Stromal cell of bone marrow (primary cell): Measurements from ENCODE around the gene CASP1.
"Not testable (repeated sequence)": the region's sequence is repeated elsewhere in the genome, so short reads cannot be mapped to it uniquely, and the experiment has no call there.

ENCODE experiments used
- DNase-seq: peaks from one replicate; pipeline ENCODE4 v3.0.0-alpha.2; 2012; ENCODE audit warnings: low read depth

Gene CASP1

DNA sequence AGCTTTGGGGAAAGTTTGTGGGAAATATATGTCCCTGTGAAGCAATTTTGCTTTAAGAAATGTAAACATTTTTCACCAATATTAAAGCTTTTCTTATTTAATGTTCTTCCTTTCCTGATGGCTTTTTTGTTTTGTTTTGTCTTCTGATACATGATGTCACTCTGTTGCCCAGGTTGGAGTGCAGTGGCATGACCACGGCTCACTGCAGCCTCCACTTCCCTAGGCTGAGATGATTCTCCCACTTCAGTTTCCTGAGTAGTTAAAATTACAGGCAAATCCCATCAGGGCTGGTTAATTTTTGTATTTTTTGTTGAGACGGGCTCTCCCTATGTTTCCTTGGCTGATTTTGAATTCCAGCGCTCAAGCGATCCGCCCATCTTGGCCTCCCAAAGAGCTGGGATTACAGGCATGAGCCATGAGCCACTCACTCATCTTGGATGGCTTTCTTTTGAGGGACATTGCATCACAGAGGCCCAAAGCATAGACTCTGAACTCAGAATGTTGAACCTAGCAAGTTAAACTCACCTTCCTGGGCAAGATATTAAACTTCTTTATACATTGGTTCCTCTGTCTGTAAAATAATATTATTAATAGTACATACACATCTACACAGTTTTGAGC, 10.8 kb upstream of the CASP1 start:
- peak; percentile 11 for DNase-seq

DNA sequence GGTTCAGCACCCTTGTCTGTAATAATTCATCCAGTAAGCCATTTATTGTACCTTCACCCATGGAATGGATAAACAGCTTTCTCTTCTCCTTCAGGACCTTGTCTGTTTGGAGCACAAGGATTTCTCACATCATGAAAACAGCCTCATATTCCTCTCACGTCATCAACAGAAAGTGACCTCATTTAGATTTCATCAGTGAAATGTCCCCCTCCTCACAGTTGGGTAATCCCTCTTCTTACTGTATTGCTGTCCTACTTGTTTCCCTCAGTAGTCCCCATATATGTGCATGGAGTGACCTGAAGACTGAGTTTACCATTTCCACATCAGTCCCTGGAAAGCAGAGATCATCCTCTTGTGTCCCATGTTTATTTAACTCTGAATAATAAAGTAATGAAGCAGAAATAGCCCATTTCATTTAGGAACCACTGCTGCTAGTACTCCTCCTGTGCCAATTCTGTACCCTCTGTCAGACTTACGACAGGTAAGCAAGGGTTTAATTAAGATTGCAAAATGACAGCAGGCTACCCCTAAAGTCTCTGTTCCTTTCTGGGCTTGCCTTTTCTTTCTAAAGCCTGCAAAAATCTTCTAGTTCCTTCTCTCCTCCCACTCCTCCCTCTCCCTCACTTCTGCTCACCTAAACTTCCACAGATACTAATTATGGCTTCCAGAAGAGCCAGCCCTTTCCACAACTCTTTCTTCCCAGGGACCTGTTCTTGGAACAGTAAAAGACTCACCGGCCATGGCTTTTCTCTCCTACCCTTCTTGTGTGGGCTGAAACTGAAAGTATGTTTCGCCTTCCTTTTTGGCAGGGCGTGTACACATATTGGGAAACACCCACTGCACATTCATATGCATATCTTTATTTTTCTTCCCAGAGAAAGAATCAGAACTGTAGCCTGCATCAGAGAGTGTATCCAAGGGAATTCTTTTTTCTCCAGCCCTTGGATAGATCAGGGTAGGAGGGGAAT, 9.9 kb upstream of the CASP1 start, which contains the start of gene CARD16:
TSS of gene CARD16 (minus strand) at position 779 of the 968 bp plus-strand sequence. CDS start at position 741, 38 bp downstream.
- peak; percentile 26 for DNase-seq

DNA sequence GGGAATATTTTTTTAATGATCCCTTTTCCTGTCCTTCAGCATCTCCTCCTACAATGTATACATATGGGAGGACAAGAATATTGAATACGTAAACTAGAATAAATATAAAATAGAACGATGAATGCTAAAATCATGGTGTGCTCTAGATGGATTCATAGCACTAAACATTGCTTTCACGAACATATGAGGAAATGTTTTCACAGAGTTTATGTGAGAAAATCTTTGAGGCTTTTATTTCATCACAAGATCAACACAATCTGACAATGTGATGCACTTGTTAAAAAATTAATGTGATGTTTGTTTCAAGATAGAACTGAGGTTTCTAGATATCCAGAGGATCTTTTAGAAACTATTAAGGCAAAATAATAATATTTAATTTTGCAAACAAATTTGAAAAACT, 7.2 kb upstream of the CASP1 start:
- DNase-seq = no peak

DNA sequence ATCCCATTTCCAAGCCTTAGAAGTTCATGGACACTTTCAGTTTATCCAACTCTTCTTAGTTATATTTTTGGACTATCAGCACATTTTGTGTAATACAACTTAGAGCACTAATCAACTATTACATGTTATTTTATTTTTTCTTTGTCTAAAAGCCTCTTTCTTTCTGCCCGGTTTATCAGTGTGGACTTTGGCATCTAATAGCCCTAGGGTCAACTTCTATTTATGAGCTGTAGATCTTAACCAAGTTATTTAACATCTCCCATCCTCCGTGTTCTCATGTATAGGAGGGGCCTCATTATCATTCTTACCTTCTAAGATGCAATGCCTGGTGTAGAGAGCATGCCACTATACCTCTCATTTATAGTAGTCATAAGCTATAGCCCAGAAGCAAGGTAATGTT, 5.8 kb upstream of the CASP1 start:
- DNase-seq = no peak

DNA sequence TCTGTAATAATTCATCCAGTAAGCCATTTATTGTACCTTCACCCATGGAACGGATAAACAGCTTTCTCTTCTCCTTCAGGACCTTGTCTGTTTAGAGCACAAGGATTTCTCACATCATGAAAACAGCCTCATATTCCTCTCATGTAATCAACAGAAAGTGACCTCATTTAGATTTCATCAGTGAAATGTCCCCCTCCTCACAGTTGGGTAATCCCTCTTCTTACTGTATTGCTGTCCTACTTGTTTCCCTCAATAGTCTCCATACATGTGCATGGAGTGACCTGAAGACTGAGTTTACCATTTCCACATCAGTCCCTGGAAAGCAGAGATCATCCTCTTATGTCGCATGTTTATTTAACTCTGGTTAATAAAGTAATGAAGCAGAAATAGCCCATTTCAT, 556 bp downstream of the CASP1 start:
- not testable (repeated sequence) for DNase-seq

DNA sequence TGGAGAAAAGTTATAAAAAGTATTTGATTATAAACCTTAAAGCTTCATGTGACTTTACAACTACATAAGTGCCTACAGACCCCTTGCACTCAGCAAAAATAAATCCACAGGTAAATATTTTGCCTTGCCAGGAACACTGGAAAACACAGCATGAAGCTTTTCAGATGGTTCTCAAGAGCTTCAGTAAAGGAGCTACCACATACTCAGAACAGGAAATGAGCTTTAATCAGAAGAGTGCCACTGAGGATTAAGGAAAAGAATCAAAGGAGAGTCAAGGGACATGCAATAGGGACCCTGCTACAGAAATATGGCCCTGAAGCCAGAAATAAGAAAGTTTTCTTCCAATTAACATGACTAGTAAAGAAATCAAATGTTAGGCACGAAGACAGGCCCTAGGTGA, 1.2 kb downstream of the CASP1 start:
- DNase-seq = no peak

DNA sequence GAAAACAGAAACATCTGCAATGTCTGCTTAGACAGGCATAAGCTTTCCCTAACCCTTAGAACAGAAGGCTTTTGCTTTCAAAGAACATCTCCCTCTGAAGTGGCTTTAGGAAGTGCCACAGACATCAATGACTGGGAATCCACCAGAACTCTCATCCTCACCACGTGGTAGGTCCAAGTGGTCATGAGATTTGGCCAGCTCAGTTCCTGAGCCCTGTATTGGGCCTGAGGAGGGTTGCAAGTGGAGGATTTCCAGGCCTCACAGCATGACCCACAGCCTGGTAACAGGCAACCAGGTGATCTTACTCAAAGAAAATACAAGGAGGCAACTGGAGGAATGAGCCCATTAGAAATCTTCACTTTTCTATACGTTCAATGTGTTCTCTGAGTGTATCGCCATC, 1.6 kb downstream of the CASP1 start:
- DNase-seq = no peak

DNA sequence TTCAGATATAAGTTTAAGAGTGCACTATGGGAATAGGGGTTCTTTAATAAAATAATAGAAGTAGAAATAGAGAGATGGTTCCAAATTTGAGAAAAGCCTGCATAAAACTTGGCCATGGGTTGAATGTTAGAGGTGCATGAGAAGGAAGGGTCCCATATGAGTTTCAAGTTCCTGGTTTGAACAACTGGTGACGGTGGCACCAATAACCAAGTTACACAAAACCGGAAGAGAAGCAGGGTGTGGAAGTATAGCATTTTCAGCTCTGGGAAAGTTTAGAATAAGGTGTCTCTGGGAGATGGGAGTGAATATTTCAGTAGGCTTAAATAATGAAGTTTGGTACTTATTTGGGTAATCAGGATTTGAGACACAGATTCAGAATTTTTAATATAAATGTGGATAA, 2.4 kb downstream of the CASP1 start:
- no peak for DNase-seq

DNA sequence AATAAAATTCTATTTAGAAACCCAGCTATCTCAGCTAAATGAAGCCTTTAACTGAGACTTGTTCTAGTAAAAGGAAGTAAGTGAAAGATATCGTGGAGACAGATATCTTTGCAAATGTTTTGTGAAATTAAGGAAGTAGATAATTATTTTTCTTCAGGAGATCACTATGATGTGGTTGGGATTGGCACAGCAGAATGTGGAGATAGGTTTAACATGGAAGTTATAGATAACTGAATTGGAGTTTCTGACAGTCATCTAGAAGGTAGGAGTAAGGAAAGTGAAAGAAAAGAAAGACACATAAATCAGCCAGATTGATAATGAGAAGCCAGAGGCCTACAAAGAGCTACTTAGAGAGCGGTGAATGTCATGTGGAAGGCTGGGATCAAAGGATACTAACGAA, 7.3 kb downstream of the CASP1 start:
- no peak for DNase-seq

DNA sequence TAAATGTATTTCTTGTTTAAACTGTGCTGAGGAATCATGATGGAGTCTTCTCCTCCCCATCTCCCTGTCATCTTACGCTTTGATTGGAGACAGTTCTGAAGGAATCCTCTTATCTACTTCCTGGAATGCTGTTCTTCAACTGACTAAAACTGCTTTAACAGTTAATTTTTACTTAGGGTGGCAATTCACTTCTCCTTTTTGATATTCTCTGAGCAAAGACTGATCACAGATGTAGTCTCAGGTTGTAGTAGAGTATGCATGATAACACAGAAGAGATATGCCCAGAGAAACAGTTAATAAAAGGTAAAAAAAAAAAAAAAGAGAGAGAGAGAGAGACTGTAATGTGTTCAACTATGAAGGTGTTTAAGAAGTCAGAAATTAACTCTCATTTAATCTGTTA, 10.6 kb downstream of the CASP1 start:
- DNase-seq = no peak

DNA sequence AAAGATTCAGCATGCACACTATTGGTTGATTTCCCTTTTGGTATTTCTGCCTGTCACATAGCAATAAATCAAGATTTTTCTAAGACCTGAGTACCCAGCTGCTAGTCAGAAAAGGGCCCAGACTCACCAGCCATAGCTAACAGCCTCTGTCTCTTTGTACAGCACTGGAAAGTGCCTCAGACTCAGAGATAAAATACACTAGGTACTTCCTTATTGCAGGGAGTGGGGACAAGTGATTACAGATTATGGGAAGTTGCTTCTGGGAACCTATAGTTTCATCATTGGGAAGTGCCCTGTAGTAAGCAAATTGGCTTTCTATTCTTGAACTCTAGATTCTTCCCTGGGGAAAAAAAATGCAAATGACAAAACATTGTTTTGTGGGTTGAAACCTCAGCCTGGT, 11.9 kb downstream of the CASP1 start, which contains the start of gene CASP5:
TSS of gene CASP5 (minus strand) at position 166 of the 400 bp plus-strand sequence. CDS start at position 134, 32 bp downstream.
- no peak for DNase-seq

DNA sequence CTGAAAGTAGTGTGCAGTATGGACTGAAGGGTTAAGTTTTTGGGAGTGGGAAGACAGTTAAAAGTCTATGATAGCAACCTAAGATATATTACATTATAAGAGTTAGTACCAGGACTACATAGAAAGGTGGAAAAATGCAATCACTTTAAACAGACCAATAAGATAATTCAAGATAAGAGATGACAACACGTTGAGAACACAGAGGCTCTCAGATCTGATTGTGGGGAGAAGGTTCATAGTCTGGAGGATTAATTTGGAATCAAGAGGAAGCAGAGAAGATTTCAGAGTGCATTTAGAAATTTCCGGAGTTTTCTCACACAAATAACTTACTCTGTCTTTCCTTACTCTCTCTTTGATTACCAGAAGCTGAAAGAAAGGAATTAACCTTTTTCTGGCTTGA, 12.4 kb downstream of the CASP1 start:
- DNase-seq = no peak

DNA sequence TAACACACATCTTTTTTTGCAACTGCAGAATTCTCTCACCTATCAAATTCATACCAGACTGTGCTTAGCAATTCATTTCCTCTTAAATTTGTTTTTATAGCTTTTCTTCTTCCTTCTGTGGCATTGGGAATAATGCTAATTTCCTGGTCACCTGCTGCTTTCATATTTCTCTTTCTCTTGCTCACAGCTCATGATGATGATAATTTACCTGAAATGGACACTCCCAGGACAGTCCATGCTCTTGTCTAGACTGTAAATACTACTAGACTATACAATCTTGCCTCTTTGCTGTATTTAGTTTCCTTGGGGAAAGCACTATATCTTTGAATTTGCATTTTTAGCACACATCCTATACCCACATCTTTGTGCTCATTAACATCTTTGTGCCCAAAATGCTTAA, 27.5 kb downstream of the CASP1 start:
- DNase-seq = no peak

DNA sequence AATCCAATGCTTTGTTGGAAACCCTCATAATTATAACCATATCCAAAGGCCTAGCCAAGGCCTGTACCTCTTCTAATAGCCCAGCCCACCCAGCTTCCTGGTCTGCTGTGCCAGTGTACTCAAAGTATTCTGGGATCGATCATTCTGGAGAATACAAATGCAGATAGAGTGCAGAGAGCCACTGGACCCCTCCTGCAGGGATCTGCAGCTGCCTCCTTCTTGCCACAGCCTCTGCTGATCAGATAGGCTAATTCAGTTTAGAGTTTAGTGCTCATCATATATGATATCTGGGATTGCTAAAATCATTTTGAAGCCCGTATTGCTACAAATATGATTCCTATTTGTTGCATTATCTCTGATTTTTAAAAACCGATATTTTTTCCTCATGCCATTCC, 29.5 kb downstream of the CASP1 start:
- no peak for DNase-seq

DNA sequence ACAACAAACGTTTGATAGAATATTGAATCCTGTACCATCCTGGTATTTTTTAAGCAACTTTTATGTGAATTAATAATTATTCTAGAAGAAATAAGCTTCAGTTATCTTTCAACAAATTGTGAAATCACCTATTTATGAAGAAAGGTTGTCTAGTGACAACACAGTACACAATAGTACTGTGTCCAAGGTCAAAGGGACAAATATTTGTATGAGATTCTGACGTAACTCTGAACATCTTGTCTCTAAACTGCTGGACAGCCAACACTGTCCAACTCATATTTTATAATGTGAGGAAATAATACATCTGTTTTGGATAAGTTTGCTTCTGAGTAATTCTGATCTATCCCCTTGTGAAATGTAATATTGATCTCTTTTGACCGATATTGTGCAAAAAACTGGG, 30.9 kb downstream of the CASP1 start:
- DNase-seq = no peak

DNA sequence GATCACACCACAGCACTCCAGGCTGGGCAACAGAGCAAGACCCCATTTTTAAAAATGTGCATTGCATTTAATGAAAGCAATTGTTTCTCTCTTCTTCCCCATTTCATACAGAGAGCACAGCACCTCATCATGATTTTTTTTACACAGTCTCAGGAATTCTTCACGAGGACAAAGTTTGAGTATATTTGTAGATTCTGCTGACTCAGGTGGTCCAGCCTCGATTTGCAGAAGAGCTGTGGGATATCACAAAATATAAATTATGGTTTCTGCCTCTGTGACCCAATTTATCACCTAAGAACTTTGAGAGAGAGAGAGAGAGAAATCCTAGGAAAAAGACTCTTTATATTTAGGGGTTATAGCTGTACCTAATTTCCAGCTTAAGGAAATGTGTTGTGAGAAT, 31.8 kb downstream of the CASP1 start:
- no peak for DNase-seq

DNA sequence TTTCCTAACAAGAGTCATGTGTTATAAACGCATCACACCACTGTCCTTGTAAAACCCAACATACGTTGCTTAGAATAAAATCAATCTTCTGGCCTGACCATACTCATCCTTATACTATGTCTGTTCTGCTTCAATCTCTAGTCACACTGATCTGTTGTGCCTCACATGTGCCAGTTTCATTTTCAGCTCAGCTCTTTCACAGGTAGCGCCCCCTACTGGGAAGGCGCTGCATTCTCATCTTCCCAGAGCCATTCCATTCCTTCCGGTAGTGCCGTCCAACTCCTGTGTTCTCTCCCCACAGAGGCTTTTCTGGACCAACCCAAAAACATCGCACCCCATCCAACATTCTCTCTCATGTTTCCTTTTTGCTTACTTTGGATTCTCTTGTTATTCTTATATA, 34.1 kb downstream of the CASP1 start:
- no peak for DNase-seq

DNA sequence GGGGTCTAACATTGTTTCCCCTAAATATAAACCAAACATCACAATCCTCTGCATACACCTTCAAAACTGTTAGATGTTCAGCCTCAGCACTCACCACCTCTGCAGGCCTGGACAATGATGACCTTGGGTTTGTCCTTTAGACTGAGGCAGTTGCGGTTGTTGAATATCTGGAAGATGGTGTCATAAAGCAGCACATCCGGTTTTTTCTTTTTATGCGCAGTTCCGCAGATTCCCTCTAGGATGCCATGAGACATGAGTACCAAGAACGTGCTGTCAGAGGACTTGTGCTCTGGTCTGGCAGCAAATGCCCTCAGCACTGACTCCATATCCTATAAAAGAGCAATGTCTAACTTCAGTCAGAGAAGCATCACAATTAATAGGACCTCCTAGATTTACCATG, 34.8 kb downstream of the CASP1 start:
- DNase-seq = no peak

DNA sequence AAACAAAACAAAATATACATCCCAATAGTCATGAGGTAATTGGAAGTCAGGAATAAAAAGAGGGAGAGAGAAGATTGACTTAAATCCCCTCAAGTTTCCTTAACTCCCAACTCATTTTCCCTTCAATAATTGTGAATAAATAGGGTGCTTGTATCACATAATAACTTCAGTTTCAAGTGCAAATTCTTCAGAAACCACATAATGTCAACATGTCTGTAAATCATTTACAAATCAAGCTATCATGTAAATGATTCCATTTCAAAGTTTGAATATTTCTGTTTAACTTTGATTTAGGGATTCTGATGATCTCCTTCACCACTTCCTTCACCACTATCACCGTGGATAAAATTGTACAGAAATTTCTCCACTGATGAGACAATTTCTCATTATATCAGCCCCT, 35.2 kb downstream of the CASP1 start:
- DNase-seq = no peak

DNA sequence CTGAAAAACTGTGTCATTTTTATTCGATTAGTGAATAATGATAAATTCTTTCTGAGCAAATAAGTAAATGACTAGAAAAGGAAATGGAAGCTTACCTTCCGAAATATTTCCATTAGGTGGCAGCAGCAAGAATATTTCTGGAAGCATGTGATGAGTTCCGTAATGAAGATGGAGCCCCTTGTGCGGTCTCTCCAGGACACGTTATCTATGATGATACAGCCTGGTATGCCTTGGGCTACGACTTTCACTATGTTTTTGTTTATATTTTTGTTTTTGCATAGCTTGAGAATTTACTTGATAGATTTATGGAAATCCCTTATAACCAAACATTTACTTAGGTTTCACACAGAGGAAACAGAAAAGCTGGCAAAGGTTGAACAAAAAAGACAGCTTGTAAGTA, 37.7 kb downstream of the CASP1 start:
- peak; percentile 2 for DNase-seq

DNA sequence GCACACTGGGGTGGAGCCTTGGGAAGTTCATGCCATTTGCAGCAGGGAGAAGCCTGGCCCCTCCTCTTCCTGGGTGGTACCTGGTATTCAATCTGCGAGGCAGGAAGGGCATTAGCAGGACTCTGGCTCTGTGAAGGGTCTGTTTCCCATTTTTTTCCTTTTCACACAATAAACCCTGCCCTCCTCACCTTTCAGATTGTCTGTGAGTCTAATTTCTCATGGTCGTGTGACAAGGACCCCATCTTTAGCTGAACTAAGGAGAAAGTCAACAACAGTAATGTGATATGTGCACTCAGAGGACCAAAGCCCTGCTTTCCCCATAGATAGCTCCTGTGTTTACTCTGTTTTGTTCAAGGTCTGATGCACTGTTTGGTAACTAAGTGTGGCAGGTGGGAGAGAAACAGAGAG, 39.9 kb downstream of the CASP1 start:
- no peak for DNase-seq

DNA sequence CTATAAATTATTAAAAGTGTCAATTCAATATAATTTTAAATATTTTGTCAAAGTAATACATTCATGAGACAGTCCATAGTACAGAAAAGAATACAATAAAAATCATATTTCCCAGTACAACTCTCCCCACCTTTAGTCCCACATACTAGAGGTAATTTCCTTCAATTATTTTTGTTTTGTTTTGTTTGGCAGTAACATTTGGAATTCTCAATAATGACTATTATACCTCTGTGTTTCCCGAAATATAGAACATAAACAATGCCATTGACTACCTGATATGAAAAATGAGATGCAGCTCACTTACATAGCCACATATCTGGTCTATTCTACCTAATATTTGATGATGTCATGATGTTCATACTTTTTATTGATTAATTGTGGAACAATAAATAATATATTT, 42.2 kb downstream of the CASP1 start:
- DNase-seq = no peak

DNA sequence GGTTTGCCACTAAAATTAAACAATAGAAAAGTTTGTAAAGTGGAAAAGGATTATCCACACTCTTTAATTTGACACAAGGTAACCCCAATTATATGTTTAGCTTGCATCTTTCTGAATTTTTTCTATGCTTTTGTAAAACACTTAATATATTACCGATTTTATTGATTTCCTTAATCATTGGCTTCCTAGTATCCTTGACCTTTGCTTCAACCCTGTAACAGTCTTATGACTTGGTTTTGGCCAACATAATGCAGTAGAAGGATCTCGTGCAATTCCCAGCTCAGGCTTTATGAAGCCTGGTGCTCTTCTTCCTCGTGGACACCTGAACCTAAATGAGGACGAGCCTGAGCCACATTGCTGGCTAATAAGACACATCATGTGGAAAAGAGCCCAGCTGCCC, 43.0 kb downstream of the CASP1 start:
- no peak for DNase-seq
